Breast epithelium (tissue), 3 donors: ENCODE measurements around the gene PSMD4.

ENCODE experiments used
- POLR2AphosphoS5 ChIP-seq, 3 donors: sonication (generic); formaldehyde crosslinking; IDR thresholded peaks; one replicate each; pipeline ENCODE4 v1.6.1; 2017; ENCODE audit warnings: antibody characterized with exemption in 3 of 3
- TF ChIP-seq, protein P1 (sequence below), 3 donors: fragments of 450-650 bp; IDR thresholded peaks; one replicate each; pipeline ENCODE4 v1.5.1; 2016 to 2017; ENCODE audit warnings: antibody characterized with exemption in 3 of 3, mild to moderate bottlenecking in 3 of 3, moderate library complexity in 3 of 3

DNA sequence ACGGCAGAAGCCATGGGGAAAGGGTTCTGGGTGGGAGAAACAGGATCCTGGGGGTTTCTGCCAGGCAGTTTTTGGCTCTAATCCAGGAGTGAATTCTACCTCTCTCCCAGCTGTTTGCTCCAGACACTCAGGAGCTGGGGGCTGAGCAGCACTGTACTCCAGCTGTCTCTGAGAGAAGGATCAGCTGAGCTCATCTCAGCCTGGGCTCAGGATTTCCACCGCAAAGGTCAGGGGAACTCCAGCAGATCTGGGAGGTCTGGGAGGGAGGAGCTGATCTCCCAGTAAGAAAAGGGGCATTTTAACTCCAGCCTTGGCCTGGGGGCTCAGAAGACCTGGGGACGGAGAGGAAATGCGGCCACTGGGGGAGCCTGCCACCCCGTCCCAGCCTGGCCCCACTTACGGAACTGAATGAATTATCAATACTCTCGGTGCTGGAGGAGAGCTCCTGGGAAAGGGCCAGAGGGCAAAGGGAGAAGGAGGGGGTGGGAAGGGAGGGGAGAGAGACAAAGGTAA lies 55.3 kb downstream of the PSMD4 start:
- no peak for TF ChIP-seq POLR2AphosphoS5 (IDR thresholded peaks at IDR 0.05)
- TF ChIP-seq, protein P1, sequence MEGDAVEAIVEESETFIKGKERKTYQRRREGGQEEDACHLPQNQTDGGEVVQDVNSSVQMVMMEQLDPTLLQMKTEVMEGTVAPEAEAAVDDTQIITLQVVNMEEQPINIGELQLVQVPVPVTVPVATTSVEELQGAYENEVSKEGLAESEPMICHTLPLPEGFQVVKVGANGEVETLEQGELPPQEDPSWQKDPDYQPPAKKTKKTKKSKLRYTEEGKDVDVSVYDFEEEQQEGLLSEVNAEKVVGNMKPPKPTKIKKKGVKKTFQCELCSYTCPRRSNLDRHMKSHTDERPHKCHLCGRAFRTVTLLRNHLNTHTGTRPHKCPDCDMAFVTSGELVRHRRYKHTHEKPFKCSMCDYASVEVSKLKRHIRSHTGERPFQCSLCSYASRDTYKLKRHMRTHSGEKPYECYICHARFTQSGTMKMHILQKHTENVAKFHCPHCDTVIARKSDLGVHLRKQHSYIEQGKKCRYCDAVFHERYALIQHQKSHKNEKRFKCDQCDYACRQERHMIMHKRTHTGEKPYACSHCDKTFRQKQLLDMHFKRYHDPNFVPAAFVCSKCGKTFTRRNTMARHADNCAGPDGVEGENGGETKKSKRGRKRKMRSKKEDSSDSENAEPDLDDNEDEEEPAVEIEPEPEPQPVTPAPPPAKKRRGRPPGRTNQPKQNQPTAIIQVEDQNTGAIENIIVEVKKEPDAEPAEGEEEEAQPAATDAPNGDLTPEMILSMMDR (IDR thresholded peaks at IDR 0.05): no peak
